Cortex of kidney (tissue), 1 donor: ENCODE measurements around the gene OR9A2.

Experiments used
- DNase-seq: peaks from one replicate; lab custom pipeline; 2025; lab: John Stamatoyannopoulos, UW

Gene OR9A2, protein sequence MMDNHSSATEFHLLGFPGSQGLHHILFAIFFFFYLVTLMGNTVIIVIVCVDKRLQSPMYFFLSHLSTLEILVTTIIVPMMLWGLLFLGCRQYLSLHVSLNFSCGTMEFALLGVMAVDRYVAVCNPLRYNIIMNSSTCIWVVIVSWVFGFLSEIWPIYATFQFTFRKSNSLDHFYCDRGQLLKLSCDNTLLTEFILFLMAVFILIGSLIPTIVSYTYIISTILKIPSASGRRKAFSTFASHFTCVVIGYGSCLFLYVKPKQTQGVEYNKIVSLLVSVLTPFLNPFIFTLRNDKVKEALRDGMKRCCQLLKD

DNA sequence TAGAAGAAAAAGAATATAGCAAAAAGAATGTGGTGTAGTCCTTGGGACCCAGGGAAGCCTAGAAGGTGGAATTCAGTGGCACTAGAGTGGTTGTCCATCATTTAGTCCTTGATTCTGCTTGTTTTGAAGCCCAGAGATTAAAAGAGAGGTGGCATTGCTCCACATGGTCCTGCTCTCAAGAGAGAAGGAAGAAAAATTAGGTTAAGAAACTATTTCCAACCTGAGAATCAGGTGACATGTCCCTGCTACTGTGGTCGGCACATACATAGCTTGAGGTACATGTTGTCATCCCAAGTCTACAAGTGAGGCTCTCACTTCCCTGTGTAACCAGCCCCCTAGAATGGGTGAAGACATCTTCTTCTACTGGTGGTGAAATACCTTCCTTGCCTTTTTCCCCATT is at the start of gene OR9A2:
OR9A2 (minus strand) TSS at position 101 of the 400 bp plus-strand sequence; CDS start at position 101, 0 bp downstream.
- DNase-seq = no peak

DNA sequence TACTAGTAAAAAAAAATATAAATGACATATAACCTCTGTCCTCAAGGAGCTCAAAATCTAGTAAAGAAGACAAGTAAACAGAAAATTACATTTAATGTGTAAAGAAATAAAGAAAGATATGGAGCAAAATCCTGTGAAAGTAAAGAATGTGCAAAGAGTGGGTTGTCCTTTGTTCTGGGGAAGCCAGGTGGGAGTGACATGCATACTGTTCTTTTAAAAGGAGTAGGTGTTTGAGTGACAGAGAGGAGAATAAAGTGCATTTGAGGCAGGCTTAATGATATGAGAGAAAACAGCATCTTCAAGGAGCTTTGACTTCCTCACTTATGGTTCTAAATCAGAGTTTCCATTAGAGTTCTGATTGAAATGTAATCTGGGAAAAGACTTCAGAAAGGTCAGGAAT is 47.2 kb upstream of the OR9A2 start:
- no peak for DNase-seq

DNA sequence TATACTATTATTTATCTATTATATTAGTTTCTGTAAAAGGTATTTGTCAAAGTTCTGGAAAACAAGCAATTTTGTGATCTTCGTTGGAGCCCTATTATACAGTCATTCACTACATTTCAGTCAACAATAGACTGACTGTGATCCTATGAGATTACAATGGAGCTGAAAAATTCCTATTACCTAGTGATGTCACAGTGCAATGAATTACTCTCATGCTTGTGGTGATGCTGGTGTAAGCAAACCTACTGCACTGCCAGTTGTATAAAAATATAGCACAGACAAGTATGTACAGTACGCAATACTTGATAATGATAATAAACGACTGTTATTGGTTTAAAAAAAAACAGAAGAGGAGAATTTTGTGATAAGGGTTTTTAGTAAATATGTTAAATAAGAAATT is 46.6 kb upstream of the OR9A2 start:
- DNase-seq = no peak

DNA sequence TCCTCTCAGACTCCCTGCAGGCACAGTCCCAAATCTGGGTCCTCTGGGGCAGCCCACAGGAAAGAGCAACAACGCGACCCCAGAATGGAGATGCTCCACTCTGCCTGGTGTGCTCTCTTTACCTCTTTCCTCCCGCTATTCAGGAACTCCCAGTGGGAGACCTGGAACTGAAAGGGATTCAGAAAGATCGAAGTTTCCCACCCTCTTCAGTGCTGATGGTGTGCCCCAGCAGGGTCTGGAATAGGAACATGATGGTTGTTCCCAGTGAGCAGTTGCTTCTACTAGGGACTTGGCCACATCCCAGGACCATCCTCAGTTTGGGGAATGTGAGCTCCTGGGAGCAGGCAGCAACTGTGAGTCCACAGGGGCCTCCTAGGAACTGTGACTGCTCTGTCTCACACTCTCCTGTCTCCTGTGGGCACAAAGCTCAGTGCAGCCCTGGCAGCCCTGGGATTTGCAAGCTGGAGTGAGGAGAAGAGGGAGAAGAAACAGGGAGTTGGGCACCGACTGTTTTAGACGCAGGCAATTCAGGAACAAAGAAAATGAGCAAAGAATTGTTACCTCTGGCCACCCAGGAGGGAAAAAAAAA is 43.1 kb upstream of the OR9A2 start:
- DNase-seq = no peak

DNA sequence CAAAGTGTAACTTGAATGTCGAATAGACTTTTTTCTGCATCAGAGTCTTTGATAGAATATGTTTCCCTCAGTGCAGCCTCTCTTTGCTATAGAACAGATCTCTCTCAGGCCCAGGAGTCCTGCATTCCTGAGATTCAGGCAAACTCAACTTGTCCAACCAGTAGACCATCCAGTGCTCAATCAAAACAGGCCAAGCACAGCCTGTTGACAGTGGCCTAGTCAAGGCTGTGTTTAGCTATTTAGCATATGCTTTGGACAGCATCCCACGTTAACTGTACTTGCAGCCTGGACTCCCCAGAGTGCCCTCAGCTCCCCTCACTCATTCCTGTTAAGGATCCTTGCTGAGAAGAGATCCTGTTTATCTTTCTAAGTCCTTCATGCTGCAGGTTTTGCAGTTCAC is 41.5 kb upstream of the OR9A2 start:
- DNase-seq = no peak

DNA sequence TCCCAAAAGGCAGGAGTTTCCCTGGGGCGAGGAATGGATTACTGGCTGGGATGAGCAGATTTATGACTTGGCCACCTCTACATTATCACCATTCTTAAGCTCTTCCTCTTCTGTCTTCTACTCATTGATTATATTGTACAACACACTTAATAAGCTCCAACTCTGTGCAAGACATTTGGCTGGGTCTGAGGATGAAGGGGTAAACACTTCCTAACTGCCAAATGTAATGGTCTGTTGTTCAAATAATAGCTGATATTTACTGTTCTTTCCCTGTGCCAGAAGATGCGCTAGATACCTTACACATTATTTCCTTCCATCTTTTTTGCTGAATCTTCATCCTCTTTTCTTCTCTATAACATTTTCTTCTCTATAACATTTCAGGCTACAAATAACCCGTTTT is 36.8 kb upstream of the OR9A2 start:
- DNase-seq = no peak

DNA sequence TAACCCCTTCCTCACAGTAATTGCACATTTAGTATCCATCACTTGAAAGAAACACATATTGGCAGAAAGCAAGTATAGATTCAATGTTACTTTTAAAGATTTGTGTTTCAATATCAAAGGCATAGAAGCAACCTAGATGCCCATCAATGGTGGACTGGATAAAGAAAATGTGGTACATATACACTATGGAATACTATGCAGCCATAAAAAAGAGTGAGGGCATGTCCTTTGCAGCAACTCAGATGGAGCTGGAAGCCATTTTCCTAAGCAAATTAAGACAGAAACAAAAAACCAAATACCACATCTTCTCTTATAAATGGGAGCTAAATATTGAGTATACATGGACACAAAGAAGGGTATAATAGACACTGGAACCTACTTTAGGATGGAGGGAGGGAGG is 28.8 kb upstream of the OR9A2 start:
- DNase-seq = no peak

DNA sequence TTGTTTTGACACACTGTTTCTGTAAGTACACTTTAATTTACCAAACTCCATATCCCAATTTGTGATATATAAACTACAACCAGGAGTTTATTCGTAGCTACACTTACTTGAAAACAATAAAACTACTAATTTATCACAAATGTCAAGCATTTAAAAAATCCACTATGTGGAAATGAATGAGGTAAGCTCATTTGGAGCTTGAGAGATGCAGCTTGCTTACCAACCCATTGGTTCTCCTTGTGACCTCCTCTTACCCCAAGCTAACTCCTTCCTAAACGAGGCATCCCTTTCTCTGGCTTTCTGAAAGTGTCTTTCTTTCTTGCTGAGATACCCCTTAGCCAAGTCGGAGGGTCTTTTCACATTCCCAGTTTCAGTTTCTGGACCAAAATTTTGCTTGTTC is 27.7 kb upstream of the OR9A2 start:
- no peak for DNase-seq

DNA sequence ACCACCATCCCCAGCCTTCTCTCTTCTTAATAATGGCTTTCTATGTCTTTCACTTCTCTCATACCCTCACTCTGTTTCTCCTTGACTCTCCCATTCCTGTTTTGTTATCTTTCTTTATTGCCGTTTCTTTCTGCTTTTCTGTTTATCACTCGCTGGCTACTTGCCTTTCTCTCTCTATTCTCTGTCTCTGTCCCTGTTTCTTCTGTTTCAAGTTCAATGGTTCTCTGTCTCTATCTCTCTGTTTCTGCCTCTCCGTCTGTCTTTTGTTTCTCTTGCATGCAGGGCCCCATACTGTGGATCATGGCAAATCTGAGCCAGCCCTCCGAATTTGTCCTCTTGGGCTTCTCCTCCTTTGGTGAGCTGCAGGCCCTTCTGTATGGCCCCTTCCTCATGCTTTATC is 25.1 kb upstream of the OR9A2 start, which contains the start of gene OR6V1:
OR6V1 (plus strand) TSS at position 301 of the 400 bp plus-strand sequence; CDS start at position 301, 0 bp downstream.
- DNase-seq = no peak

DNA sequence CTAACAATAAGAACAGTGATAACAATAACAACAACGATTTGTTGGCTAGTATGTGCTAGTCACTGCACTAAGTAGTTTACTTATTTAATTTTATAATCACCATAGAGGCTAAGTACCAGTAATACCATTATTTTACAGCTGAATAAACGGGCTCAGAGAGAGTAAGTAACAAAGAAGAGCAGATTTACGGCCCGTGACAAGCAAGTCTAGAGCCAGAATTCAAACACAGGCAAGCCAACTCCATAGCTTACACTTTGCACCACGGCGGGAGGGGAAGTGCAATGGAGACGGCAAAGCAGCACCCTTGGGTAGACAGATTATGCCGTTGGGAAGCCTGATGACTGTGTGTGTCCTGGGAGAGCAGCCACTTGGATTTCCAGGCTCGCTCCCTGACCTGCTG is 24.0 kb upstream of the OR9A2 start:
- no peak for DNase-seq

DNA sequence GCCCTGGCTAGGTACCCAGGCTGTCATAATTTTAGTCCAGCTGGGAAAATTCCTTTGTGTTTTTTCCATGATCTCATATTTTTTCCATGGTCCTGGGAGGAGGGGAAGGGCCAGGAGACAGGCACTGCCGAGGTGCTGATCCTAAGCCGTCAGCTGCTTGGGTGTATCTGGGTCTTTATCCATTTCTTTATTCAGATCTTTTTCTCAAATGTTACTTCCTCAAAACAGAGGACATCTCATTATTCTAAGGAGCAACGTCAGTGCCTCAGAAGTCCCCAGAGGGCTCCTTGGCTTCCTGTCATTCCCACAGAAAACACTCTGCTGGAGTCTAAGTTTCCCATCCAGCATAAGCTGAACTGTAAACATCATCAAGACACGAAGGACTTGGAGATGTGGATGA is 22.4 kb upstream of the OR9A2 start:
- DNase-seq = no peak

DNA sequence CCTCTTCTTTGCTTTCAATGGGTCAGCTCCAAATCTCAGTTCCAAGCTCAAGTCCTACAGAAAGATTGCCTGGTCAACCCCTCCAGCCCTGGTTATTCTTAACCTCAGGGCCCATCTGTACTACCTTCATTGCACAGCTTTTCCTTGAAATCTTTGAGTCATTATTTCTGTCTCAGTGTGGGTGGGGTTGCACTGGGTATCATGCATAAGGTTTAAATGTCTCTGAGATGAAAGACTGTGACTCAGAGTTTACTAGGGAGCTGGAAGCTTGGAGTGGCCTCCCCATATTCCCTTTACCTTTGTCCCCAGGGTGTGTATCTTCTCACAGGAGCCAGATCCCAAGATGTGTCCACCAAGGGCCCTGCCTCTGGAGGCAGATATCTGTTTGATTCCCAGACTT is 21.9 kb upstream of the OR9A2 start:
- no peak for DNase-seq

DNA sequence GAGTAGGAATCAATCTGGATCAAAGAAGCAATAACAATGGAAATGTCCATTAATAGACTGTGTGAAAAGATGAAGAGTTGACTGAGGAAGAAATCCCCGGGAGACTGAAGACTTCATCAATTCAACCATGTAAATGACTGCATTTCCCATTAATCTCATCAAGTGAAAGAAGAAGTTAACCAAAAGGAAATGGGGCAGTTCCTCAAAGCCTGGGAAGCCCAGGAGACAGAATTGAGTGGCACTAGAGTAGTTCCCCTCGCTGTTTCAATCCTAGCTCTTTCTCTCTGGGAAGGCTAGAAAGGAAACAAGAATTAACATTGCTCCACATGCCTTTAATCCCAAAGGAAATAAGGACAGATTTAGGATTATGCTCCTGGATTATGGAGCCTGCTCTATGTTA is 20.4 kb upstream of the OR9A2 start:
- DNase-seq = no peak

DNA sequence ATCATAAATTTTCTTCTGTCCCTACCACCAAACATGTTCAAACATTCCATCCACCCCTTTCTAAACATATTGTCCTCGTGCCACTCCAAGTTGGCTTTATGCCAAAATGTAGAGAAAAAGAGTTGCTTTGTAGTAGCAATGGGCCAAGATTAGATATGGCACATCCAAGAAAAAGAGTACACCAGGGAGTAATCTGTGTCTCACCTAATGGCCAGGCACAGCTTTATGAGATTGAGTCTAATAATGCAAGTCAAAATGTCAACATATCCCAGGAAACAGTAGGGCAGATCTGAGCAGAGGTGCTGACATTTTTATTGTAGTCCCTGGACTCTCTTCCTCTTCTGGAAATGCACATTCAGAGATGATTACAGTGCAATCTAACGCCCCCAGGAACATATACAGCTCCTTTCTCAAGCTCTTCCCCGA is 19.5 kb upstream of the OR9A2 start:
- no peak for DNase-seq

DNA sequence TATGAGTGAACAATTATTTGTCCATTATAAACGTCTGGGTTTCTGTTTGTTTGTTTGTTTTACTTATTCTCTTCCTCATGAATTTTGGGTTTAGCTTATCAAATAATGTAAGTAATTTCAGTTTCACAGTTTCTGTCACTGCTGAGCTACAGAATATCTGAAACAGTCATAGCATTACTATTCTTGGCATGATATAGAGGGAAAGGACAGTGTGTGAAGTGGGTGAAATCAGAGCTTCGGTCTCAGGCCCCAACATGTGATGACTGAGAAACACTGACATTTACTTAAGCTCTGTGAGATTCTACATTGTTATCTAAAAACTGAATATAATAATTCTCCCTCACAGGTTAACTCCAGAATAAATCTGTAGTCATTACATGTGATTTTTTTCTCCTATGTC is 16.5 kb upstream of the OR9A2 start:
- DNase-seq = no peak

DNA sequence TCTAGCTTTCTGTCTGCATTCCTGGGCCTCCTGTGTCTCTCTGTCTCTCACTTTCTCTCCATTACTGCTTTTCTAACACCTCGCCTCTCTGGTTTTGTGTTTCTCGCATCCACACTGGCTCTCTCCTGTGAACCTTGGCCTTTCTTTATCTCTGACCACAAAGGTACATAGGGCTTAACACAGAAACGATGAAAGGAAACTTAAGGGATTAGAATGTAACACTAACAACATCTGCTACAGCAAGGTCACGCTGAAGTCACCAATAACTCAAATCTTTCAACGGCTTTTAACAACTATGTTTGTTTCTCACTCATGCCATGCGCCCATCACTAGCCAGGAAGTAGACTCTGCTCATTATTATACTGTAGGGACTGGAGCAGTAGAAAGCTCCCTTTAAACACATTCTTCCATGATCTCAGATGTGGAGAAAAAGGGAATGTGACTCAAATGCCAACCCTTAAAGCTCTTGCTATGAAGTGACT is 15.9 kb upstream of the OR9A2 start:
- no peak for DNase-seq

DNA sequence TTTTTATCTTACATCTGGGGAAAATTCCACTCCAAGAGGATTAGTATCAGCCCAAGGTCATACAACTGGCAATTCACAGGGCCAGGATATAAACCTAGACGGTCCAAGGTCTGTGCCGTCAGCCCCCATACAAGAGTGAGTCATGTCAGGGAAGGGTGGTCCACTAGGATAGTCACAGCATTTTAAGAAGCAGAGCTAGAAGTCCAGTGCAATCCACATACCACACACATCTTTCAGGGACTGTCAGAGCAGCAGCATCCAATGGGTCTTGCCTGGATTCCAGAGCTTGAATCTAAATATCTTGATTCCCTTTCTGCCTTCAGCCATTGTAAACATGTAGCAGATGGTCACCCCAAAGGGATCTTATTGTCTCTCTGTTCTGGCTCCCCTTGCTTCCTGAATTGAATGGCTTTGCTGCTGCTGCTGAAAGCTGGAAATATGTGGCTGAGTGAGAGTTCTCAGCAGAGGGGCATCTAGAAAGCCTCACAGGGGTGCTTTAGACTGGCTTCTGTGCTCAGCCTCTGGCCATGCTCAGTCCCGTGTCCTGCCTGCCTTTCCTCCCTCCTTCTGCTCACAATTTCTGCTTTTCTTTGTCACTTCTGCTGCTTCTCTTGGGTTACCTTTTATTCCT is 15.3 kb upstream of the OR9A2 start:
- no peak for DNase-seq

DNA sequence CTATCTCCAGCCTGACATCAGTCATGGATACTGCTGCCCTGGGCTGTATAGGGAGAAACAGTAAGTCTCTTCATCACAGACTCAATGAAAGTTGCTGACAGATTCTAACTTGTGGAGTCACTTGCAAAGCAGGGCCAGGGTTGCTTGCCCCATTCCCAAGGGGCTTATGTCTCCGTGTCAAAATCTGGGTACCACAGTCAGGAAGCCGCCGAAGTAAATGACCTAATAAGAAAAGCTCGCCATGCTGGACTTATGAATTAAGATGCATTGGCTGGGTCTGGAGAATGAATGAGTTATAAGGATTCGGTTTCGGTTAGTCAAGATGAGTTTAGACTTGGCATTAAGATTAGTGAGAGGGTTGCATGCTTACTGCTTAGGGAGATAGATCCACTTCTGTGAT is 14.4 kb upstream of the OR9A2 start:
- no peak for DNase-seq

DNA sequence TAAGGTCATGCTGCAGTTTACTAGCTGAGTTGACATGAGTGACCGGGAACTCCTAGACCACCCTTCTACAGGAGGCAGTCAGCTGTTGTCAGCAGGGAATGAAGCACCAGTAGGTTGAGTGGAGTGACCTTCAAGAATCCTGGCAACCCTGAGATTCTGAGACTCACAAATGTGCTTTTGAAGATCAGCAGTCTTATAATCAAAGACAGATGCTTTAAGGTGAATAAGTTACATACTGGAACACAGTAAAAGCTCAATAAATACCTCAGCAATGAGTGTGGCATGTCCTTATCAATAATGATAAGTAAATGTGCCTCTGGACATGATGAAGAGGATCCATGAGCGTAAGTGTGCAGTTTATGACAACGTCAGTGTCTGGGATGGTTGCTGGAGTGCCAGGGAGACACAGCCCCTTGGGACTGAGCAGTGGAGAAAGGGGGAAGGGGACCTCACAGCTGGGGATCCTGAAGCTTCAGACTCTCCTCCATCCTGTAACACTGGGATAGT is 13.3 kb upstream of the OR9A2 start:
- DNase-seq = no peak

DNA sequence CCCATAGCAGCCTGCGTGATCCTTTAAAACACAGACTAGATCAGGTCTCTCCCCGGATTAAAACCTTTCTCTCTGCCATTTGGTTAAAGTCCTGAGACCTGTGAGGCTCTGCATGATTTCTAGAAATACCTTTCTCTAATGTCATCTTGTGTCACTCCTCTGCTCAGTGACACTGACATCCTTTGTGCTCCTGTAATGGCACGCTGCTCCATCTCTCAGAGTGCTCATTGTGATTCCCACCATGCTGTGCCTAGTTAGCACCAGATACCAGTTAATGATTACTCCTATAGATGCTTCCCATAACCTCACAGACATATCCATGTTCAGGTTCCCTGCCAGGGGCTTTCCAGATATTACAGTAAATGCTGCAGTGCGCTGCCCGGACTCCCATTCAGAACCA is 11.7 kb upstream of the OR9A2 start:
- no peak for DNase-seq

DNA sequence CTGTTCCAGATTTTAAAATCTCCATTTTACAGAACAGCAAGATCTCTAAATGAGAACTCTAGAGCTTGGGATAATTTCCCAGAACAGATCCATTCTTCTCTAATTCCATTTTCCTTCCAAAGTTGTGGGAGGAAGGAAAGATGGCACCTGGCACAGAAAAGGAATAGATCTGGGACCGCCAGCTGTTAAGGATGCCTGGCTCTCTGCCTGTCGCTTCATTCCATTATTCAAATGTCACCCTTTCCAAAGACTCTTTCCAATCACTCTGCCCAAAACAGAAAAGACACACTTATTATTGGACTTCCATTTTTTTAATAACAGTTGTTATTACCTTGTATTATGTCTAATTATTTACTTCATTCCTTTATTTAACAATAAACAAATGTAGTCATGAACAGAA is 751 bp upstream of the OR9A2 start:
- DNase-seq = no peak

DNA sequence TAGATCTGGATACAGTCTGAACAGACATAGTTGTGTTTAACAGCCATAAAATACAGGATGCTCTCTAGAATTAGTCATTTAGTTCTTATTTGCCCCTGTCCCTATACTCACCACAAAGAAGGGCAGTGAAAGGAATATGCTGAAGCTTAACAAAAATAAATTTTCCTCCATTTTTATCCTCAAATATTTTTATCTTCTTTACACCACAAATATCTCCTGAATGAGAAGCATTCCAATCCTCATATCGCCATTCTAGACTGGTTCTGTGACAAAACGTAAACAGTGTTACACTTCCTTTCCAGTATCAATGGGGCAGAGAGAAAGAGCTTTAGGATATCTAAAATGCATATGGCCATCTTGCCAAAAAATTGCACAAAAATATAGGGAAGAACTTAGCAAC is 1.6 kb downstream of the OR9A2 start:
- no peak for DNase-seq

DNA sequence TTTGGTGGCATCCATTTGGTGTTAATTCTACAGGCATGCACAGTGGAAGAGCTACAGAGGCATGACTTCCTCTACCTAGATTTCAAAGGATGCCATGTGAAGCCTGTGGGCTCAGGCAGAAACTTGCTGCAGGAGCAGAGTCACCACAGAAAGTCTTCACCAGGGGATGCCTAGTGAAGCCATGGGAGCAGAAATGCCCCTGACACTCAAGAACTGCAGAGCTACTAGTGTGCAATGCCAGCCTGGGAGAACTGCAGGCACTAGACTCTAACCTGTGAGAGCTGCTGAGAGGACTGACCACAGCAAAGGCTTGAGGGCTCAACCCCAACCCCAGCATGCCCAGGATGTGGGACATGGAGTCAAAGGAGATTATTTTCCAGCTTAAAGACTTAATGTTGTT is 3.9 kb downstream of the OR9A2 start:
- no peak for DNase-seq
